ENCODE results near the gene HLA-DRA.

The HLA-DRA gene

GRCh38 chr6:32424589-32425300 lies 14.9 kb upstream of the HLA-DRA start:
- Histone ChIP-seq H3K9ac (ENCODE audit: low read length) (no peak overlapping the region), H4K20me1 (ENCODE audit: insufficient read depth, low read length) (no peaks in the 10 kb centered on the region), H3K27me3 (replicated peaks; ENCODE audit: insufficient read depth, low read length) (no peaks in the 10 kb centered on the region), H3K4me3 (ENCODE audit: low read length) (no peak overlapping the region), H3K4me2 (ENCODE audit: low read depth, low read length) (no peak overlapping the region), H3K4me1 (ENCODE audit: low read length) (no peaks in the 10 kb centered on the region), H3K36me3 (replicated peaks; ENCODE audit: insufficient read depth, low read length) (no peaks in the 10 kb centered on the region), H3K9me2 (replicated peaks; ENCODE audit: insufficient read depth, low read length) (no peaks in the 10 kb centered on the region), H3K27ac (ENCODE audit: low read length) (no peak overlapping the region), H3K79me2 (ENCODE audit: low read length) (no peaks in the 10 kb centered on the region), H3F3A (ENCODE audit: insufficient read depth, low read length) (no peaks in the 10 kb centered on the region), H2AFZ (ENCODE audit: low read length) (no peak overlapping the region), H3K9me3 (replicated peaks; ENCODE audit: insufficient read depth, low read length) (no peaks in the 10 kb centered on the region)
- TF ChIP-seq EZH2 (optimal IDR thresholded peaks at IDR 0.05; ENCODE audit: low read depth, low read length): no peak
- TF ChIP-seq CTCF (IDR thresholded peaks at IDR 0.05; ENCODE audit: low read length): no peak
- TF ChIP-seq EZH2phosphoT487 (IDR thresholded peaks at IDR 0.05; ENCODE audit: low read length): no peak
- no peak for DNase-seq

GRCh38 chr6:32426338-32426737 lies 13.3 kb upstream of the HLA-DRA start:
- Histone ChIP-seq H3K27ac (ENCODE audit: low read length) (no peak overlapping the region), H3K9ac (ENCODE audit: low read length) (no peak overlapping the region), H3K9me2 (replicated peaks; ENCODE audit: insufficient read depth, low read length) (no peaks in the 10 kb centered on the region), H3K4me3 (ENCODE audit: low read length) (no peak overlapping the region), H4K20me1 (ENCODE audit: insufficient read depth, low read length) (no peaks in the 10 kb centered on the region), H3K4me2 (ENCODE audit: low read depth, low read length) (no peak overlapping the region), H3K36me3 (replicated peaks; ENCODE audit: insufficient read depth, low read length) (no peaks in the 10 kb centered on the region), H3K27me3 (replicated peaks; ENCODE audit: insufficient read depth, low read length) (no peaks in the 10 kb centered on the region), H3K9me3 (replicated peaks; ENCODE audit: insufficient read depth, low read length) (no peaks in the 10 kb centered on the region), H3K4me1 (ENCODE audit: low read length) (no peaks in the 10 kb centered on the region), H3F3A (ENCODE audit: insufficient read depth, low read length) (no peaks in the 10 kb centered on the region), H3K79me2 (ENCODE audit: low read length) (no peaks in the 10 kb centered on the region), H2AFZ (ENCODE audit: low read length) (no peak overlapping the region)
- no peak for TF ChIP-seq CTCF (IDR thresholded peaks at IDR 0.05; ENCODE audit: low read length)
- TF ChIP-seq EZH2 (optimal IDR thresholded peaks at IDR 0.05; ENCODE audit: low read depth, low read length): no peak
- TF ChIP-seq EZH2phosphoT487 (IDR thresholded peaks at IDR 0.05; ENCODE audit: low read length): no peak
- no peak for DNase-seq

- Histone ChIP-seq H3K4me3 (ENCODE audit: low read length) (no peak overlapping the region), H3K4me2 (ENCODE audit: low read depth, low read length) (no peak overlapping the region), H2AFZ (ENCODE audit: low read length) (no peak overlapping the region), H4K20me1 (ENCODE audit: insufficient read depth, low read length) (no peaks in the 10 kb centered on the region), H3K79me2 (ENCODE audit: low read length) (no peaks in the 10 kb centered on the region), H3K9ac (ENCODE audit: low read length) (no peak overlapping the region), H3F3A (ENCODE audit: insufficient read depth, low read length) (no peaks in the 10 kb centered on the region), H3K36me3 (replicated peaks; ENCODE audit: insufficient read depth, low read length) (no peaks in the 10 kb centered on the region), H3K4me1 (ENCODE audit: low read length) (no peaks in the 10 kb centered on the region), H3K27me3 (replicated peaks; ENCODE audit: insufficient read depth, low read length) (no peaks in the 10 kb centered on the region), H3K9me2 (replicated peaks; ENCODE audit: insufficient read depth, low read length) (no peaks in the 10 kb centered on the region), H3K9me3 (replicated peaks; ENCODE audit: insufficient read depth, low read length) (no peaks in the 10 kb centered on the region), H3K27ac (ENCODE audit: low read length) (no peak overlapping the region)
- no peak for DNase-seq
- TF ChIP-seq EZH2phosphoT487 (IDR thresholded peaks at IDR 0.05; ENCODE audit: low read length) (no peak), CTCF (IDR thresholded peaks at IDR 0.05; ENCODE audit: low read length) (no peak), EZH2 (optimal IDR thresholded peaks at IDR 0.05; ENCODE audit: low read depth, low read length) (no peak)
Observed at GRCh38 chr6:32427218-32427617, 12.5 kb upstream of the HLA-DRA start.
